Measurements from ENCODE around the gene CARS1.

DNA sequence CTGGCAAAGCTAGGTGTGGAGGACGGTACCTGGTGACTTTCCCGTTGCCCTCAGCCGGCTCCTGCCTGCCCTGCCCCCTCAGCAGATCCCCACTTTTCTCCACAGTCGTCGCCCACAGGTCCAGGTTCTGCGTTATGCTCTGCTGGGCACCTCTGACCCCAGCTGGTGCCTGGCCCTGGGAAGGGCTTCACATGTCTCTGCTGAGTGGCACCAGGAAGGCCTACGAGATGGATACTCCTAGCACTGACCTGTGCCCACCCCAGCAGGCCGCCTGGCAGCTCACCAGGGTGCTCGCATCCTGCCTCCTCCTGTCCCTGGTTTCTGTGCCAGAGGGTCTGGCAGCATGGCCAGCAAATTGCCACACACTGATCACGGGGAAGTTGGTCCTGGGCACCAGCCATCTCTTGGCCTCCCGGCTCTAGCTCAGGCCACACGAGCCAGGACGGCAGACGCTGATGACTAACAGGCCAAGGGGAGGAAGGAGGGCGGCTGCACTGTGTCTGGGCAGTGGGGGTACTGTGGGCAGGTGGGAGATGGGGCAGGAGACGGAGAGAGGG lies 13.8 kb downstream of the CARS1 start:
- TF ChIP-seq CTCF (conservative IDR thresholded peaks at IDR 0.05 in 1 of 2, IDR thresholded peaks at IDR 0.05 in 1 of 2; ENCODE audit: extremely low read depth in 1 of 2, insufficient read depth in 1 of 2, low read depth in 1 of 2, low read length in 2 of 2), result no peak
- no peak for TF ChIP-seq EZH2 (IDR thresholded peaks at IDR 0.05; ENCODE audit: borderline replicate concordance, low read length)
